PC-9 (cell line): Measurements from ENCODE around the gene IRX1.

Experiments
- EZH2 ChIP-seq: fragments of 200-600 bp; sonication (generic); IDR thresholded peaks from 2 replicates; pipeline ENCODE4 v1.8.0; 2017; ENCODE audit warnings: antibody characterized with exemption, low read depth
- TF ChIP-seq, protein P1 (sequence below): fragments of 200-600 bp; sonication (generic); conservative IDR thresholded peaks from 2 replicates; pipeline ENCODE4 v1.6.1; 2017; ENCODE audit warnings: mixed run types, antibody characterized with exemption, mild to moderate bottlenecking, moderate library complexity

DNA sequence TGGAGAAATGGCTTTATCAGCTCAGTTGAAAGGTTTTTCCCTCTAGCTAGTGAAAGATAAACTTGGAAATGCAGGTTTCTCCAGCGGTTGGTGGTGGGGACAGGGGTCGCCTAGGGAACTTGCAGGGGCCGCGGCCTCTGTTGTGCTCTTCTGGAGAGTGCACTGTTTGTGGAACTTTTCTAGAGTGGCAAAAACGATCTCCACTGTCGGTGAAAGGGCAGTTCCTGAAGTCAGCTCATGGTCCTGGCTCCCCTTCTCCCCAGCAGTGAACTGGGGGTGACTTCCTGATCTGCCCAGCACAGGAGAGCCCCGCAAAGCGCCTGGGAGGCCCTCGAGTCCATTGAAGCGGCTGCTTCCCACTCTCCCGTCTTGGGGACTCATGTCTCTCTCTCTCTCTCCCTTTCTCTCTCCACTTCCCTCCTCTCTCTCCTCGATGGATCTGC lies 3.2 kb downstream of the IRX1 start:
- TF ChIP-seq, protein P1, sequence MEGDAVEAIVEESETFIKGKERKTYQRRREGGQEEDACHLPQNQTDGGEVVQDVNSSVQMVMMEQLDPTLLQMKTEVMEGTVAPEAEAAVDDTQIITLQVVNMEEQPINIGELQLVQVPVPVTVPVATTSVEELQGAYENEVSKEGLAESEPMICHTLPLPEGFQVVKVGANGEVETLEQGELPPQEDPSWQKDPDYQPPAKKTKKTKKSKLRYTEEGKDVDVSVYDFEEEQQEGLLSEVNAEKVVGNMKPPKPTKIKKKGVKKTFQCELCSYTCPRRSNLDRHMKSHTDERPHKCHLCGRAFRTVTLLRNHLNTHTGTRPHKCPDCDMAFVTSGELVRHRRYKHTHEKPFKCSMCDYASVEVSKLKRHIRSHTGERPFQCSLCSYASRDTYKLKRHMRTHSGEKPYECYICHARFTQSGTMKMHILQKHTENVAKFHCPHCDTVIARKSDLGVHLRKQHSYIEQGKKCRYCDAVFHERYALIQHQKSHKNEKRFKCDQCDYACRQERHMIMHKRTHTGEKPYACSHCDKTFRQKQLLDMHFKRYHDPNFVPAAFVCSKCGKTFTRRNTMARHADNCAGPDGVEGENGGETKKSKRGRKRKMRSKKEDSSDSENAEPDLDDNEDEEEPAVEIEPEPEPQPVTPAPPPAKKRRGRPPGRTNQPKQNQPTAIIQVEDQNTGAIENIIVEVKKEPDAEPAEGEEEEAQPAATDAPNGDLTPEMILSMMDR = no peak
- TF ChIP-seq EZH2 = no peak
